ENCODE data around the gene MSH2.
"Not testable (repeated sequence)": the region's sequence is repeated elsewhere in the genome, so short reads cannot be mapped to it uniquely, and the experiment has no call there.

DNA sequence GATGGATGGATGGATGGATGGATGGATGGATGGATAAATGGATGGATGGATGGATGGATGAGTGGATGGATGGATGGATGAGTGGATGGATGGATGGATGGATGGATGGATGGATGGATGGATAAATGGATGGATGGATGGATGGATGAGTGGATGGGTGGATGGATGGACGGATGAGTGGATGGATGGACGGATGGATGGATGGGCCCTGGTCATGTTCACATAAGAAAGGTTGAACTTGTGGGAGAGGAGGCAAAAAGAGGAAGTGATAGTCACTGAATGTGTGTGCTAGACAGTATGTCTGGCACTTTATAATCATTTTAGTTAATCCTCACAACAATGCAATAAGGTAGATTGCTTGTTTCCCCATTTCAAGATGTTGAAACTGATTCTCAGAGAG is 99.5 kb downstream of the MSH2 start:
- TF ChIP-seq, protein P1, sequence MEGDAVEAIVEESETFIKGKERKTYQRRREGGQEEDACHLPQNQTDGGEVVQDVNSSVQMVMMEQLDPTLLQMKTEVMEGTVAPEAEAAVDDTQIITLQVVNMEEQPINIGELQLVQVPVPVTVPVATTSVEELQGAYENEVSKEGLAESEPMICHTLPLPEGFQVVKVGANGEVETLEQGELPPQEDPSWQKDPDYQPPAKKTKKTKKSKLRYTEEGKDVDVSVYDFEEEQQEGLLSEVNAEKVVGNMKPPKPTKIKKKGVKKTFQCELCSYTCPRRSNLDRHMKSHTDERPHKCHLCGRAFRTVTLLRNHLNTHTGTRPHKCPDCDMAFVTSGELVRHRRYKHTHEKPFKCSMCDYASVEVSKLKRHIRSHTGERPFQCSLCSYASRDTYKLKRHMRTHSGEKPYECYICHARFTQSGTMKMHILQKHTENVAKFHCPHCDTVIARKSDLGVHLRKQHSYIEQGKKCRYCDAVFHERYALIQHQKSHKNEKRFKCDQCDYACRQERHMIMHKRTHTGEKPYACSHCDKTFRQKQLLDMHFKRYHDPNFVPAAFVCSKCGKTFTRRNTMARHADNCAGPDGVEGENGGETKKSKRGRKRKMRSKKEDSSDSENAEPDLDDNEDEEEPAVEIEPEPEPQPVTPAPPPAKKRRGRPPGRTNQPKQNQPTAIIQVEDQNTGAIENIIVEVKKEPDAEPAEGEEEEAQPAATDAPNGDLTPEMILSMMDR (IDR thresholded peaks at IDR 0.05) = not testable (repeated sequence)
- TF ChIP-seq POLR2AphosphoS5 (IDR thresholded peaks at IDR 0.05) = not testable (repeated sequence)

All from gastroesophageal sphincter (tissue), 3 donors.